NOMO-1 (cell line): ENCODE measurements around the gene C11orf52.
"Not testable (repeated sequence)": the region's sequence is repeated elsewhere in the genome, so short reads cannot be mapped to it uniquely, and the experiment has no call there.

ENCODE experiments used
- DNase-seq, 2 experiments: peaks; one replicate each; lab custom pipeline; 2025; ENCODE audit not compliant: unreplicated experiment in 2 of 2; lab: John Stamatoyannopoulos, UW

C11orf52 gene

DNA sequence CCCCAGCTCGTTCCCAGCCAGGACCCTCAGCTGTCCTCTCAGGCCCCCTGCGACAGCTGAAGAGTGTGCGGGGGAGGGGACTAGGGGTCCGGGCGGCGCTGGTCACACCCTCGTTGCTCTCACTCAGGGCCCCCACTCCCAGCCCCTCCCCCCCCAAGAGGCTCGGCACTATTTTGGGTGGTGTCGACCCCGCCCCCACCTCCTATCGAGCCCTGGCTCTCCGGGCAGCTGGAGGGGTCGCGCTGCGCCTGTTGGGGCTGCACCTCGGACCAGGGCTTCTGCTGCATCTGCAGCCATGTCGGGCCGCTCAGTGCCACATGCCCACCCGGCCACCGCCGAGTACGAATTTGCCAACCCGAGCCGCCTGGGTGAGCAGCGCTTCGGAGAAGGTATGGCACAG is 6.2 kb upstream of the C11orf52 start, which contains the start of gene HSPB2:
TSS of gene HSPB2 (plus strand) at position 200 of the 400 bp plus-strand sequence. CDS start at position 296, 96 bp downstream.
- no peak for DNase-seq

- DNase-seq = no peak
Observed at GRCh38 chr11:111913031-111913861, 5.5 kb upstream of the C11orf52 start.

DNA sequence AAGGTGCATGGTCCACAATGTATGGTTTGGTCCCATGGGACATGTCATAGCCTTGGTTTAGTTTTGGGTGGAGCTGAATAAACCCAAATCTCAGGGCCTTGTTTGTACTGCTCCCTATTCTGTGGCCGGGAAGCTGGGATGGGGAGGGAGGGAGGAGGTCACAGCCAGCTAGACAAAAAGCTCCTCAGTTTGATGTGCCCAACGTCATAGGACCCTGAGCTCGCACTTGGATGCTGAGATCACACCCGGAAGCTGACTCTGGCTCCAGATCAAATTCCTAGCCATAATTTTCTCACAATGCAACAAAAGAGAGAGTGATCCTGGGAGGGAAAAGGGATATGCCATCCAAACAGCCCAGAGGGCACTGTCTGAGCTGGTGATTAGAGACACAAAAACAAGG is 4.7 kb upstream of the C11orf52 start:
- no peak for DNase-seq

GRCh38 chr11:111916768-111917167 is 1.9 kb upstream of the C11orf52 start:
- DNase-seq = no peak

DNA sequence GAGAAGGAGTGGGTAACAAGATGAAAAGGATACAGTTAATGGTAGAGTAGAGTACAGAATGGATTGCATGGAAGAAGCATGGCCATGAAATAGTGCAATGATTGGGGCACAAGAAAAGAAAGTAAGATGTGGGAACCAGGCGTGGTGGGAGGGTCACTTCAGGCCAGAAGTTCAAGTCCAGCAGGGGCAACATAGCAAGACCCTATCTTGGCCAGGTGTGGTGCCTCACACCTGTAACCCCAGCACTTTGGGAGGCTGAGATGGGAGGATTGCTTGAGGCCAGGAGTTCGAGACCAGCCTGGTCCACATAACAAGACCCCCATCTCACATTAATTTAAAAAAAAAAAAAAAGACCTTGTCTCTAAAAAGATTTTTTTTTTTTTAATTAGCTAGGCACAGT is 1.4 kb upstream of the C11orf52 start:
- DNase-seq = no peak

GRCh38 chr11:111917788-111918187 is 925 bp upstream of the C11orf52 start:
- no peak for DNase-seq

GRCh38 chr11:111920908-111921307 is 2.2 kb downstream of the C11orf52 start:
- no peak for DNase-seq

GRCh38 chr11:111921541-111922230 is 3.0 kb downstream of the C11orf52 start:
- DNase-seq = no peak

DNA sequence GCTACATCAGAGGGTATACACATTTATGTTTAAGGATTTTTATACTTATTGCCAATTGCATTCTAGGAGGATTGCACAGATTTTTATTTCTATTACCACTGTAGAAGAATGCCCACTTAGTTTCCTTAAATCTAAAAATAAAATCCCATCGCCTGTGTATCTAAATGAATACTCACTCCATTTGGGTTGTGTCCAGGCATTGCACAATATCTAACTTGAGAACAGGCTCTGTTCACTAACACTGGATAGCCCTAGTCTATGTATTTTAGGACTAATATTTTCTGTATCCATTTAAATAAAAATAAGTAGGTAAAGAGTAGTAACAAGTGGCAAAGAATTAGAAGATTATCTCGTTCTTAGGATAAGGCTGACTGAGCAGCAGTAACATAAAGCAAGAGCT is 4.1 kb downstream of the C11orf52 start:
- DNase-seq = peak in 1 of 2 experiments; percentile 24

- no peak for DNase-seq
Observed at GRCh38 chr11:111923351-111923788, 4.7 kb downstream of the C11orf52 start.

GRCh38 chr11:111923951-111924350 is 5.2 kb downstream of the C11orf52 start:
- no peak for DNase-seq

- DNase-seq = no peak
Observed at GRCh38 chr11:111925953-111926352, 7.2 kb downstream of the C11orf52 start.

DNA sequence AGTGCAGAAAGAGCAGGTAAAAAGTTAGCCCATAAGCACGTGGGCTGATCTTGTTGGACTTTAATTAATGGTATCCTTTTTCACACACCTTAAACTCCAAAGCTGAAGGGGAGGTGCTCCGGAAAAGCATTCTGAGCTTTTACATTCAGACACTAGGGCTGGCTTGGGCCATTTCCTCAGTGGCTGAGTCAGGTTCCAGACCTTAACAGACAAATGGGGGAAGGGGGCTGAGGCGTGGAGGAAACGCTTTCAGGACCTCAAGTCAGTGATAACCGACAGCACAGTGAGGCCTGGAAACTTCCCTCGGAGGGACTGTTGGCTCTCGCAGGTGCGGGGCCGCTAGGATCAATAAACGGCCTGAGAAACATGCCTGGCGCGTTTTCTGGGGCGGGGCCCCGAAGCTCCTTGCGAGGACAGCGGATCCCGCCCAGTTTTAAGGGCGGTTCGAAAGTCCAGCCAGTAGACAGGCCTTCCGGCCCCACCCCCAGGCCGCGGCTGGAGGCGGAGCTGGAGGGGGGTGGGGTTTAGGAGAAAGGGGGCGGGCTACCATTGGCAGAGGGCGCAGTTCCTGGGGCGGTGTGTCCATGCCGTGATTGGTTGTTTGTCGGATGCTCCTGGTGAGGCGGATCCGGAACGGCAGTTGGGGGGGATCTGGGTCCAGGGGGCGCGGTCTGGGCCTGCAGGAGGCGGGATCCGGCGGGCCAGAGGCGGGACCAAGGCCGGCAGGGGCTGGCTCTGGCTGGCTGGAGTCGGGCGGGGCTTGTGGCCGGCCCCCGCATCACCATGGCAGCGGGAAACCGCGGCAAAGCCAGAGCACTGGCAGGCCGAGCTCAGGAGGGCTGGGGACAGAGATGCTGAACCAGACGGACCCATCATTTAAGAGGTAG is 8.0 kb downstream of the C11orf52 start:
- DNase-seq = peak; percentile 95 to 98

GRCh38 chr11:111930472-111930871 is 11.8 kb downstream of the C11orf52 start:
- DNase-seq = no peak

GRCh38 chr11:111932611-111932950 is 13.9 kb downstream of the C11orf52 start:
- no peak for DNase-seq

DNA sequence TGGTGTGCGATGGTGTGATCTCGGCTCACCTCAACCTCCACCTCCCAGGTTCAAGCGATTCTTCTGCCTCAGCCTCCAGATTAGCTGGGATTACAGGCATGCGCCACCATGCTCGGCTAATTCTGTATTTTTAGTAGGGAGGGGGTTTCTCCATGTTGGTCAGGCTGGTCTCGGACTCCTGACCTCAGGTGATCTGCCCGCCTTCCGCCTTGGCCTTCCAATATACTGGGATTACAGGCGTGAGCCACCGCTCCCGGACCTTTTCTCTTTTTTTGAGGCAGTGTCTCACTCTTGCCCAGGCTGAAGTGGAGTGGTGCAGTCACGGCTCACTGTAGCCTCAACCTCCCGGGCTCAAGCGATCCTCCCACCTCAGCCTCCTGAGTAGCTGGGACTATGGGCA is 14.5 kb downstream of the C11orf52 start:
- not testable (repeated sequence) for DNase-seq

DNA sequence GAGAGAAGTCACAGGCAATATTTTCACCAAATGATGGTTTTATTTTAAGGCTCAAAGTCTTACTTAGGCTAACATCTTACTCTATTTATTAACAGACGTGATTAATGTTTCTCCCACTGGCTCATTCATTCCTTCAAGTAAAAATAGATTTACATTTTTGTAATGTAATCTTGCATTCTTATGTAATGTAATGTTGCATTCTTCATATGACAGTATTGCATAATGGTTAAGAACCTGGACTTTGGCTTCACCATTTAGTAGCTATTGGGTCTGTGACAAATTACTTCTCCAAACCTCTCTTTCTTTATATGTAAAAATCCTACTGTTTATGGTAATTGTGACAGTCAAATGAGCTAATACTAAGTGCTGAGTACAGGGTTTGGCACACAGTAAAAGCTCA is 15.2 kb downstream of the C11orf52 start:
- DNase-seq = peak; percentile 61 to 91

DNA sequence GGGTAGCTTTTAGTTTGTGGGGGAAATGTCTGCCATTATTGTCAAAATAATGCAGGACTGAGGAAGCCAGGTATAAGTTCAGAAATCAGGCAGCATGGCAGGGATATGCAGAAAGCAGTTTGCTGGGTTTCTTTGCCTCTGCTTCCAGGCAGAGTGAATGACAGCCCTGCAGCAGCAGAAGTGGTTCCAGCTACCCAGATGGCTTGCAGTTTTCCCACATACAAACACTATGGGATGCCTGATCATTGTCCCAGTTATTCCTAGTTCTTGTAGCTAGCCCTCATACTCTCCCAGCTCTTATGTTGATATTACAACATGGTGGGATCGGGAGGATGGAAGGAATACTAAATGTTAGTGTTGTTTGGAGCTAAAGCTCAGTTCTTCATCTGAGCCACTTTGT is 15.6 kb downstream of the C11orf52 start:
- DNase-seq = no peak

GRCh38 chr11:111935317-111936039 is 16.8 kb downstream of the C11orf52 start:
- DNase-seq = peak in 1 of 2 experiments; percentile 20

DNA sequence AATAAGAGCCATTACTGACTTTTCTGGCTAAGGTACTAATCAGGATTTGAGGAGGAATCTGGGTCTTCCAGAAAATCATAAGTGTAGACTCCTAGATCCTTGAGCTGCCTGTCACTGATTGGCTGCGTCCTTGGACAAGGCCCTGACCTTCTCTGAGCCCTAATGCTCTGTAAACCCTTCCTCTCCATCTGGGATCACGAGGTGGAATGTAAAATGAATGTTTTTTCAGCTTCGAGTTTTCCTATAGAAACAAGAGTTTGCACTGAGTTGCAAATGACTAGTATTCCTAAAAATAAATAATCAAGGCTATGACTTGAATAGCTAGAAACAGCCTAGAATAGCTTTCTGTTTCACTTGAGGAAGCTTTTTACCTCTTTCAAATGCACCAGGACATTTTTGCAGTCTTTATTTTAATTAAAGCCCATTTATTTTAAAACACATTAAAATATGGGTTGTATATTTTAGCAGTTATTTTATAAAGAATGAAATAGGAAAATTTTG is 17.4 kb downstream of the C11orf52 start:
- DNase-seq = no peak
